GM18517 (cell line): ENCODE data around the gene SPOCK3.
A peak's percentile ranks its signal among the peaks of the same experiment; 100 is the strongest.
"Not testable (repeated sequence)": the region's sequence is repeated elsewhere in the genome, so short reads cannot be mapped to it uniquely, and the experiment has no call there.

Experiments used
- ATAC-seq: cut with Tn5 transposase; IDR thresholded peaks from one replicate; pipeline ENCODE4 v1.9.1; 2021; ENCODE audit warnings: mild to moderate bottlenecking, moderate library complexity; ENCODE audit not compliant: unreplicated experiment

The SPOCK3 gene

DNA sequence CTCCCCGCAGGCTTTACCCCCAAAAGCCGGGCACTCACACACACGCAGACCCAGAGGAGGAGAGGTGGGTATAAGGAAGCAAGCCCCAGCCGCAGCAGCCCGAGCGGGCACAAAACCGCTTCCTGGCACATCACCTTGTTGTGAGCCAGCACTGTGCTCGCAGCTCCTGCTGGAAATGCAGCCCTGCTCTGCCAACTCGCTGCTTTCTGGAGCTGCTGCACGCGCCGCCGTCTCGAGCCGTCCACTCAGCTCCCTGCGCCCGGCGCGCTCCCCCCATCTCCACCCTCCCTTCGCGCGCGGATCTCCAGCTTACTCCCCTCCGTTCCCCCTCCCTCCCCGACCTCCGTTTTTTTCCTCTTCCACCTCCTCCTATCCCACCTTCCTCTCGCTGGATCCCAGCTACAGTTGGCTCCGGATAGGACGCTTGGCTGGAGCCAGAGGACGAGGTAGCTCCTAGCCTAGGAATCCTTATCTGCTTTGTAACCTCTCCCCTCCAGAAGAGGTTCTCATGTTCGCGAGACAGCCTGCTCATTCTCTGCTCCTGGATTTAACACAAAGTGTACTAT lies at the start of gene SPOCK3:
SPOCK3 (minus strand) TSS at position 179 of the 566 bp plus-strand sequence.
- ATAC-seq: no peak

DNA sequence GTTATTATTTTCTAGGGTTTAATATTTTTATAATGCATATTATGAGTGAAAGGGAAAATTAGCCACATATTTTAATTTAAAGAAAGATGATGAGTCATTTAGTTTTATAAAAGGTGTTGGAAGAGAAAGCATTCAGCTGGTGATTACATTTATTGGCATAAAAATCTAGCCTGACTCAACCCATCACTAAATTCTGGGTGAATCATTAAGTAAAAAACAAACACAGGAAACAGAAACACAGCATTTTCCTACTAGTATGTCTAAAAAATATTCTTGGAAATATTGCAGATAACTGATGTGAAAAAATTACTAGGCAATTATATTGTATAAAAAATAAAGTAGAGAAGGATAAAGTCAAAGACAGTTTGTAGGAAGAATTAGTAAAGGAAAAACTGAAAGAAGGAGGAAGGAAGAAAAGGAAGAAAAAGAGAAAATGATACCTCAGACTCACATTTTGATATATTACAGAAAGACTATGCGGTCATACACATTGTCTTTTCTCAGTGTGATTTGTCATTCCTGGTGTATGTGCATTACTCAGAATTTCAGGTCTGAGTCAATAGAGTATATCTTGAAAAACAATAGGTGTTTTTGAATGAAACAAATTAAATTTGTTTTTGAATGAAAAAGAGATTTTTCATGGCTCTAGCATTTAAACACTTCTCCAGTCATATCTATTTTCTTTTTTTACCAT lies 48.0 kb upstream of the SPOCK3 start:
- ATAC-seq: no peak

DNA sequence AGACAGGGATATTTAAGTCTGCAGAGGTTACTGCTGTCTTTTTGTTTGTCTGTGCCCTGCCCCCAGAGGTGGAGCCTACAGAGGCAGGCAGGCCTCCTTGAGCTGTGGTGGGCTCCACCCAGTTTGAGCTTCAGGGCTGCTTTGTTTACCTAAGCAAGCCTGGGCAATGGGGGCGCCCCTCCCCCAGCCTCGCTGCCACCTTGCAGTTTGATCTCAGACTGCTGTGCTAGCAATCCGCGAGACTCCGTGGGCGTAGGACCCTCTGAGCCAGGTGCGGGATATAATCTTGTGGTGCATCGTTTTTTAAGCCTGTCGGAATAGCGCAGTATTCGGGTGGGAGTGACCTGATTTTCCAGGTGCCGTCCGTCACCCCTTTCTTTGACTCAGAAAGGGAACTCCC lies 47.3 kb upstream of the SPOCK3 start:
- ATAC-seq: not testable (repeated sequence)

DNA sequence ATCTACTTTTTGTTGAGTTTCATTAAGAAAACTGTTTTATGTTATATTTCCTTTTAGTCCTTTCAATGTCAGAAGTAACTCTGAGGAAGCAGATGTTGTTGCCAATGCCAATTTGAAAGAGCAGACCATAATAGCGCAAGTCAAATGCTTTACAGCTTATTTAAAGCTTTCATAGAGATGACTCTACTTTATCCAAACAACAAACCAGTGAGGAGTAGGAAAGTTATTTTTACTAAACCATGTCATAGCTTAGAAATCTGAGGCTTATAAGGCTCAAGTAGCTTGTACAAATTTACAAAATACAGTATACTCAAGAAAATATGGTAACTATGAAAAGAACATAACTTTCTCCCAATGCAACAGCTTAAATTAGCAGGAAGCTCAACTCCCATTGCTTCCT lies 40.1 kb upstream of the SPOCK3 start:
- ATAC-seq: no peak

DNA sequence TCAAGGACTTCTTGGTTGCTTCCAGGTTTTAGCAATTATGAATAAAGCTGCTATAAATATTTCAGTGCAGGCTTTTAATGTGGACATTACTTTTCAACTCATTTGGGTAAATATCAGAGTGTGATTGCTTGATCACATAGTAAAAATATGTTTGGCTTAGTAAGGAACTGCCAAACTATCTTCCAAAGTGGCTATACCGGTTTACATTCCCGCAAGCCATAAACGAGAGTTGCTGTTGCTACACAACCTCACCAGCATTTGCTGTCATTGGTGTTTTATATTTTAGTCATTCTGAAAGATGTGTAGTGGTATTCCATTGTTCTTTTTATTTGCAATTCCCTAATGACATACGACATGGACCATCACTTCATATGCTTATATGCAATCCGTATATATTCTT lies 30.9 kb upstream of the SPOCK3 start:
- ATAC-seq: no peak

DNA sequence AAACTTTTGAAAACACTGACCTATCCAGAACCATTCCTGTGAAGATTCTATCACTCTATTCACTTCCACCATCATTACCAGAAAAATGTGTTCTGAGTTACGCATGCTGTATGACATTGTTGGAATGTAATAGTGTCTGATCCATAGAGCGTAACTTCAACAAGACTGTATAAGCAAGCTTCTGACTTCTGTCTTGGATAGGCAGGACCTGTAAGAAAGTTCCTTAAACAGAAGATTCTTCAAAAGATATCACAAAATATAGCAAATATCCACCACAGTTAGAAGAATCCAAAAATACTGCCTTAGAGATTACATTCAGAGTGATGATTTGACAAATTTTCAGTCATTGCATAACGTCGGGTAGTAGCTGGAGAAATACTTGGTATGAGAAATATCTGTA lies 14.0 kb upstream of the SPOCK3 start:
- ATAC-seq: no peak

DNA sequence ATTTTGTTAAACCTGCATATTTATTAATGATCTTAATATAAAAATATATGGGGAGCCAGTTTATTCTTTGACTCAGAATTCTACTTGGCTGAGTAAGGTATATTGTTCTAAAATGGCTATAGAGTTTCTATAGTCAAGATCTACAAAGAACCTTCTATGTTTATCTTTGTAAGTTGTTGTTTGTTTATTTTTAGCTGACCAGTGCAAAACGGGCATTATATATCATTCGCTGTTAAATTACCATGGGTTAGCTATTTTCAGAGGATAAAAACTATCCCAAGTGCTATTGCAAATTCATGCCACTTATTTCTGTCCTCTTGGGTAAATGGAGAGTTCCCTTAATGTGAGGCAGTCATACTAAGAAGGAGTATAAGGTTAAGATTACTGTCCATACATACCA lies 5.3 kb upstream of the SPOCK3 start:
- no peak for ATAC-seq

DNA sequence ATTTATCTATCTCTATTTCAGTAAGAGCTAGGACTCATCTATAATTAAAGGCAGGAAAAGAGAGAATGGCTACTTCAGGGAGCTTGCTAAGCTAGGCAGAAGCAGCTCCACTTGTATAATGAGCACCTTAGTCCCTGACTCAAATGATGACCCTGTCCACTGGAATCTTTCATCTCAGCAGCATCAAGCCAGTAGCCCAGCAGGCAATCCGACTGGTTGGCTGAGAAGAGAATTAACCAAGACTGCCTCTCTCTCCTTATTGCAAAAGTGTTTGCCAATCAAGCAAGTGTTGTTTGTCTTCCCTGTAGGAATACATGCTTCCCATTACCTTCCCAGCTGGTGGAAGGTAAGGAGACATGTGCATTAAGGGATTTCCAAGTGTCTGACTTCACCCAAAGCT lies 3.9 kb upstream of the SPOCK3 start:
- ATAC-seq: no peak

DNA sequence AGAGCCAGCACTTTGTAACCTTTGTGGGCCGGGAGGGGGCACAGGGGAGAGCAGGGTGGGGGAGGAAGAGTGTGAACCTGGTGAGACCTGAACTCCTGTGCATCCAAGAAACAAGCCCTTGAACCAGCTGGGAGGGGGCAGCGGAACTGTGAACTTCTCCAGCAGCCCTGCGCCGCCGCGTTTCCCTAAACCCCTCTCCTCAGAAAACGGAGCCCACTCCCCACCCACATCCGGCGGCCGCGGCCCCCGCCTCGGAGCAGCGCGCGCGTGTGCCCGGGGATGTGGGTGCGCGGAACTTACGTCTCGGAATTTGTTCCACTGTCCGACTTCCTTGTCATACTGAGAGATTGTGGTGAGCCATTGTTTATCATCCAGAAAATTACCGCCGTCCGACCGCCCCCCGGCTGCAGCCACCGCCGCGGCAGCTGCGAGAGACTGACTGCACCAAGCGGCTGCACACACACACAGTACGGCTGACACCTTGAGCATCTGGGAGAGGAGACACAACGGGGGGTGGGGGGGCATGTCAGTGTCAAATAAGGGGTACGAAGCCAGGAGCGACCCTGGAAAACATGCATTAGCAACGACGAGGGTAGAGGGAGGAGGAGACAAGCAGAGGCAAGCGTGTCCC lies 494 bp downstream of the SPOCK3 start:
- ATAC-seq: no peak

DNA sequence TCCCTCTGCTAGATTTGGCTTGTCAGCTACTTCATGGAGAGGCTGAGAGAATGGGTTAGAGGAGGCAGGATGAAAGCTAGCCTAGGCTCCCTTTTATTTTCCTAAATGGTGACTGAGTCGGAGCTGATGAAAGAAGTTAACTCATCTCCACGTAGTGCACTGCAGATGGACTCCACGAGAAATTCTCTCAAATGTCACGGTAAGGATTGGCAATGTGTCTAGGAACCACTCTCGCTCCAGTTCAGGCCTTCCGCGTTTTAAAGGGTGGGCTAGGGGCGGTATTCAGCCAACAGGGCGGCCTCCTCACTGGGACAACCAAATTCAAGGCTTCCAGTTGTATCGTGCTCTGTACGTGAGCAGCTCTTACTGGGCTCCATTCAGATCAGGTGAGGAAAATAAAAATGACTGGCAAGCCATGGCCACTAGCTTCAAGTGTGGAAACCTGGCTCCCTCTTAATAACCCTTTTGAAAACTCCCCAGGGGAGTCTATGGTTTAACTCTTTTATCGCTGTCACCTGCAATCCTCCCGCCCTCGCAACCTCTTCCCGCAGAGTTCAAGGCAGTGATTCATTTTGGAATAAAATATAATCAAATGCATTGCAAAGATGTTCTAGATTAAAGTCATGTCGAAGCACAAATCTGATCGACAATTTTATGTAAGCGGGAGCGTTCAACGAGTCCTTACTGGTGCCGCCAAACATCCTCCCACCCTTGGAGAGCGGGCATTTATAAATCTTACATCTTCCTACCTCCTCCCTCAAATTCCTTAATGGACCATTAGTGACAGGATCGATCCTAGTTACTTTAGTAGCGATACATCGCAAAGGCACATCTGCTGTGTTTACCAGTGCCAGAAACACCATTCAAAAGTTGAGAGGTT lies 1.2 kb downstream of the SPOCK3 start:
- no peak for ATAC-seq

DNA sequence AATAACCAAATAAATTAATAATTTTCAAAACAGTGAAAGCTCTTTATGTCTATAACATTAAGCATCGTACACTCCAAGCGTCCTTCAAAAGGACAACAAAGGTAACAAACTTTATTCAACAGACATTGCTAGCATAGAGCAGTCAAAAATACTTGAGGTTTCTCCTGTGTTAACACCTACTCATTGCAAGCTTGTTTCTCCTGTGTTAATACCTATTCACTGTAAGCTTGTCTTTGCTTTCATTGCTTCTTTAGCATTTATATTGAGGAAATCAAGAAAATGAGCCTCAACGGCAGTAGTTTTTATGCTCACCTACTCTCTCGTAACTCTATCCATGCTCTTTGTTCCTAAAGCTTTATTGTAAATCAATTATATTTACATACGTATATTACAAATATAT lies 3.5 kb downstream of the SPOCK3 start:
- no peak for ATAC-seq

DNA sequence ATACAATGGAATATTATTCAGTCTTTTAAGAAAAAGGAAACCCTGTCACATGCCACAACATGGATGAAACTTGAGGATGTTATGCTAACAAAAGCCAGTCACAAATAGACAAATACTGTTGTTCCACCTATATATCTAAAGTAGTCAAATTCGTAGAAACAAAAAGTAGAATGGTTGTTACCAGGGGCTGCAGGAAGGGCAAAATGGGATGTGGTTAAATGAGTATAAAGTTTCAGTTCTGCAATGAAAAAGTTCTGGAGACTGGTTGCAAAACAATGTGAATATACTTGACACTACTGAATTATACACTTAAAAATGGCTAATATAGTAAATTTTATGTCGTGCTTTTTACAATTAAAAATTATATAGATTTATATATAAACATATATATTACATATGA lies 12.2 kb downstream of the SPOCK3 start:
- peak; percentile 95 for ATAC-seq

DNA sequence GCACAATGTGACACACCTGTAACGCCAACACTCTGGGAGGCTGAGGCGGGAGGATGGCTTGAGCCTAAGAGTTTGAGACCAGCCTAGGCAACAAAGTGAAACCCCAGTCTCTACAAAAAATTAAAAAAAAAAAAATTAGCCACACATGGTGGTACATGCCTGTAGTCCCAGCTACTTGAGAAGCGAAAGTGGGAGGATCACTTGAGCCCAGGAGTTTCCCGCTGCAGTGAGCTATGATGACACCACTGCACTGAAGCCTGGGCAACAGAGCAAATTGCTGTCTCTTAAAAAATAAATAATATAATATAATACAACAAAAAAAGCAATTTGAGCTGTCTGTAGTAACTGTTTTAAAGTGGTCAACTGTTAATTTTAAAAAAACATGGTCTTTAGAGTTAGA lies 13.2 kb downstream of the SPOCK3 start:
- ATAC-seq: no peak

DNA sequence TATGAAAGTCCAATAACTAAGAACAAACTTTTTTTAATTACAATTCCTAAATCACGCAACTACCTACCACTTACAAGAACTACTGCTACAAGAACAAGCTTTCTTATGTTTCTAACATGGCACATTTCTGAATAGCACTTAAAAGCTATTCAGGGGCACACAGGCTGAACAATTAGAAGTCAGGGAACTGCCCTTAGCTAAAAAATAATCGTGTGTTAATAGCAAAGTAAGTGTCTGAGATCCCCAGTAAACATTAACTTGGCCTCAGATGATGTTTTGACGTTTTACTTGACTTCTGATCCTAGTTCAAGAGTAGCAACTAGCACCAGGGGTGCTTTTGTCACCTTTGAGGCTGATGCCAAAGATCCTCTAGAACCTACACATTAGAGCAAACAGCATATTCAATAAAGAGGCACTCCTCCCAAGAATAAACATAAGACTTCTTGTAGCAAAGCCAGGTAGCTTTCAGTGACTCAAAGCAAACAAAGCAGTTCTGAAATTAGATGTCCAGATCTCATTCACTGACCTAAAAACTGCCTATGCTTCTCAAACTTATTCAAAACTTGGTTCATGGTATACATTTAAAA lies 16.2 kb downstream of the SPOCK3 start:
- no peak for ATAC-seq

DNA sequence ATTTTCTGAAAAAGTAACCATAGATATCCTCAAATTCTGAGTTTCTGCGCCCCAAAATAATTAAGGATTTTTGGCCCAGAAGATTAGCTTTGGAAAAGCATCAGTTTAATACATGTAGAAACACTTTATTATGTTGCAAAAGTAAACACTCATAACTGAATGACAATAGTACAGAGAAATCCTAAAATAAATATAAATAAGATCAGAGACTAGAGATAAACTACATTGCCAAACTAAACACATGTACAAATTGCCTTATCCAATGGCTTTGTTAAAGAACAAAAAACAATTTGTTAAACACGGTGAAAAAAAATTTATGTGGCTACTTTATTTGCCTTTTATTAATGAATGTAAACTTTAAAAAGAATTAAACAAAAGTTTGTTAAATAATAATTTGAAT lies 17.5 kb downstream of the SPOCK3 start:
- no peak for ATAC-seq

DNA sequence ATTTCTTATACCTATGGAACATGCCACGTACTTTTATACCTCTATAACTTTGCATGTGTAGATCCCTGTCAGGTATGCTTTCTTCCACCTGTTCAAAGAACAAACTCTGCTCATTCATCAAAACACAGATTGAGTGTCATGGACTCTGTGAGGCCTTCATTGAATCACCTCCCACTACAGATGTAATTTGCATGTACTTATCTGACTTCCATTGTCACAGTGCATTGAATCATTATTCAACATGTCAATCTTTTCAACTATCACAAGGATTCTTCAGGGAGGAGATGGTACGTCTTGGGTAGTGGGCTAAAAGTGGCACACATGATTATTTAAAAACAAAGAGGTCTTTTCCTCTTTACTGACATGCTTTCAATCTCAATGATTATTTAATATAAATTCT lies 24.1 kb downstream of the SPOCK3 start:
- ATAC-seq: no peak

DNA sequence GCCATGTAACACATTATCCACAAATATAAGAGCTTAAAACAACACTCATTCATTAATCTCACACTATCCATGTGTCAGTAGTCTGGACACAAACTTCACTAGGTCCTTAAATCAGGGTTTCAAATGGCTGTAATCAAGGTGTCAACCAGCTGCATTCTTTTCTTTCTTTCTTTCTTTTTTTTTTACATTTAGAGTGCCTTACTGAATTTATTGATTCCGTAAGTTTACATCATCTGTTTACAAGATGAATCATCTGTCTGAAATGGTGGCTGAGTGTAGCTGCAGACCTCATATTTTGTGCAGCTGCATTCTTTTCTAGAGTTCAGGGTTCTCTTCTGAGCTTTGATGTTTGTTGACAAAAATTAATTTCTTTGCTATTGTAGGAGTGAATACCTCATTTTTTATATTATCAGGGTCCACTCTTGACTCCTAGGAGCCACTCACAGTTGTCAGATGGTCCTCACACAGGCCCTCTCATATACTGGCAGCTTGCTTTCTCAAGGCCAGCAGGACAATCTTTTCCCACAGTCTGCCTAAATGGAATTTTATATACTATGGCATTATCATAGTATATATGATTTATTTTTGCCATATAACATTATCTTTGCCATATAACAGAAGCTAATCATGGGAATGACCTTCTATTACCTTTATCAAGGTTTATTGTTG lies 37.8 kb downstream of the SPOCK3 start:
- ATAC-seq: no peak

DNA sequence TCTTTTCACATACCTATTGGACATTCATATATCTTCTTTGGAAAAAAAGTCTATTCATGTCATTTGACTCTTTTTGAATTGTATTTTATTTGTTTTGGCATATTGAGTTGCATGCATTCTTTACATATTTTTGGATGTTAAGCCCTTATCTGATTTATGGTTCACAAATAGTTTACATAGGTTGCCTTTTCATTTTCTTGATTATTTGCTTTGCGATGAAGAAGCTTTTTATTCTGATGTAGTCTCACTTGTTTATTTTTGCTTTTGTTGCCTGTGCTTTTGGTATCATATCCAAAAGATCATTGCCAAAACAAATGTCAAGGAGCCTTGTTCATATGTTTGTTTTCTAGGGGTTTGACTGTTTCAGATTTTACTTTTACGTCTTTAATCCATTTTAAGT lies 43.9 kb downstream of the SPOCK3 start:
- no peak for ATAC-seq

DNA sequence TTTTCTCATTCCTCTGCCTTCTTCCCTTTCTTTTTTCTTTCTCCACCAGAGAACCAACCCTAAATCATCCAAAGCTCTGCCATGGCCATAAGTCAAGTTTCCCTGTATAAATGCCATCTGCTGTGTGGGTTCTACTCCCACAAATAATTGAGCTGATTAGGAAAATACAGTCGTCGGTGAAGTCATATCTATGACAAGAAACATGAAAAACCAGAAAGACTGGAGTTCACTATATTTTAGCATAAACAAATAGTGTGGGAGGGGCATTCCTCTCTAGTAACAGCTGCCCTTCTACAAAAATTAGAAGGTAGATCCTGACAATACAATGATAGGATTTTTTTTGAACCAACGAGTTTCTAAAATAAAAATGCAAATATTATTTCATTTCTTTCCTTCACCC lies 48.8 kb downstream of the SPOCK3 start:
- no peak for ATAC-seq

DNA sequence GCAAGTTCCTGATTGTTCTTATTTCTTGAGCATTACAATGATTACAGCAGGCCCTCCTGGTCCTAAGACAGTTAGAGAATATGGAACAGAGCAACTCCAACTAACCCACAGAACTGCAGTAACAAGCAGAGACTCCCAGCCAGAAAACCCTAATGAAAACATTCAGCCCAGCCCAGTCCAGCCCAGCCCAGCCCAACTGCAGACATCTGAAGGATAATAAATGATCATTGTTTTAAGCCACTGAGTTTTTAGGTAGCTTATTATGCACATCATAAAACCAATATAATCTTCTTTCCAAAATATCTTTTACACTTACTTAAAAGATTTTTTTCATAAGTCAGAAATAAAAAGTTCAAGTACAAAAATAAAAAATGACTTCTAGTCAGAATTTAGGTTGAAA lies 51.3 kb downstream of the SPOCK3 start:
- ATAC-seq: no peak

DNA sequence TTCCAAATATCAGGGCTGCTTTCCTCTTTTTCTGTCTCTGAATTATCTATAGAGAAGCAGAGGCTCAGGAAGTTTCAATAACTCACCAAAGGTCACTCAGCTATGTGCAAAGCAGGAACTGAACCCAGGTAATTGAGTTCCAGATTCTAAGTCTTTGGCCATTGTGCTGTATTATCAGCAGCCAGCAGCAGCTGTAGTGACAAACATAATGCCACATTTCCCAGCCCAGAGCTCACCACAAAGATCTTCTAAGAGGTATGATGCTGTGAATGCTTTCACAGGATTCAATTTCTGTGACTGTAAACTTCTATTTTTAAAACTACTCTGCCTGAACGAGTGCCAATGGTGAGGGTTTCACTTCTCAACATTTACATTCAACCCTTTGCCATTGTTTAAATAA lies 56.4 kb downstream of the SPOCK3 start:
- ATAC-seq: no peak
